ENCODE measurements around the gene C3orf38.
A peak's percentile ranks its signal among the peaks of the same experiment; 100 is the strongest.

The C3orf38 gene

GRCh38 chr3:88141458-88142083 lies 8.2 kb upstream of the C3orf38 start:
- H3K36me3 ChIP-seq (ENCODE audit: control insufficient read depth in 2 of 2, insufficient read depth in 1 of 2, low read length in 2 of 2), result peaks cover 9 to 38% of the 10 kb centered on the region in 2 experiments

GRCh38 chr3:88142094-88142624 lies 7.6 kb upstream of the C3orf38 start:
- H3K27ac ChIP-seq (ENCODE audit: extremely low read depth, low read depth, low read length), result no peak overlapping the region
- H3K4me1 ChIP-seq (ENCODE audit: control insufficient read depth, insufficient read depth, low read length), result no peaks in the 10 kb centered on the region; the same call in 1 of the 2 replicates
- CTCF ChIA-PET, result no interaction called here
- no peaks in the 10 kb centered on the region for H3K9me3 ChIP-seq (ENCODE audit: control insufficient read depth, insufficient read depth, low read depth, low read length)
- TF ChIP-seq KLF9 (tag by site-specific recombination; IDR thresholded peaks at IDR 0.05; ENCODE audit: low read depth), result no peak
- no peak overlapping the region for H3K4me3 ChIP-seq (ENCODE audit: low read depth, low read length)
- POLR2A ChIA-PET, result no interaction called here
- H3K36me3 ChIP-seq (ENCODE audit: control insufficient read depth in 2 of 2, insufficient read depth in 1 of 2, low read length in 2 of 2), result peaks cover 6 to 35% of the 10 kb centered on the region in 2 experiments; a peak in 2 of 3 replicates

More at GRCh38 chr3:88141458-88142083, 8.2 kb upstream of the C3orf38 start:
- Histone ChIP-seq H3K4me1 (ENCODE audit: control insufficient read depth, insufficient read depth, low read length) (no peaks in the 10 kb centered on the region; the same call in 1 of the 2 replicates), H3K9me3 (ENCODE audit: control insufficient read depth, insufficient read depth, low read depth, low read length) (no peaks in the 10 kb centered on the region), H3K4me3 (ENCODE audit: low read depth, low read length) (no peak overlapping the region), H3K27ac (ENCODE audit: extremely low read depth, low read depth, low read length) (no peak overlapping the region)
- peak; percentile 61 for TF ChIP-seq PRDM6 (tag by site-specific recombination; IDR thresholded peaks at IDR 0.05)
- no peak for TF ChIP-seq ZNF169 (tag by site-specific recombination; IDR thresholded peaks at IDR 0.05)
- CTCF ChIA-PET, result no interaction called here
- POLR2A ChIA-PET, result interaction anchor here (0.9 kb wide), 1 partner anchor 8 kb away, joined by 3 read pairs; the partner anchor contains the start of gene C3orf38

- no peak overlapping the region for H3K27ac ChIP-seq (ENCODE audit: extremely low read depth, low read depth, low read length)
- POLR2A ChIA-PET, result no interaction called here
Measured at GRCh38 chr3:88147261-88147660, 2.5 kb upstream of the C3orf38 start.

GRCh38 chr3:88148651-88149050 lies 1.1 kb upstream of the C3orf38 start:
- CTCF ChIA-PET, result no interaction called here
- Histone ChIP-seq H3K4me1 (ENCODE audit: control insufficient read depth, insufficient read depth, low read length) (no peaks in the 10 kb centered on the region), H3K36me3 (ENCODE audit: control insufficient read depth in 2 of 2, insufficient read depth in 1 of 2, low read length in 2 of 2) (peaks cover 7 to 8% of the 10 kb centered on the region in 2 experiments; a peak in 2 of 3 replicates), H3K9me3 (ENCODE audit: control insufficient read depth, insufficient read depth, low read depth, low read length) (no peaks in the 10 kb centered on the region), H3K27ac (ENCODE audit: extremely low read depth, low read depth, low read length) (peak overlapping the region; percentile 79; the same call in 1 of the 2 replicates), H3K4me3 (ENCODE audit: low read depth, low read length) (peak overlapping the region; percentile 90)
- TF ChIP-seq ZNF658 (tag by site-specific recombination; IDR thresholded peaks at IDR 0.05) (no peak), ZNF837 (tag by site-specific recombination; IDR thresholded peaks at IDR 0.05) (no peak)
- POLR2A ChIA-PET, result interaction anchor here (2.6 kb wide), 1 partner anchor 90 kb away, joined by 16 read pairs; the partner anchor contains the start of genes CGGBP1 and ZNF654

More at GRCh38 chr3:88147261-88147660, 2.5 kb upstream of the C3orf38 start:
- TF ChIP-seq ZFP37 (tag by site-specific recombination; IDR thresholded peaks at IDR 0.05) (no peak), ZNF133 (tag by site-specific recombination; IDR thresholded peaks at IDR 0.05) (no peak), ZNF530 (tag by site-specific recombination; IDR thresholded peaks at IDR 0.05; ENCODE audit: low read depth) (no peak), ZNF398 (tag by site-specific recombination; IDR thresholded peaks at IDR 0.05) (no peak), ZNF16 (tag by site-specific recombination; IDR thresholded peaks at IDR 0.05; ENCODE audit: low read depth) (no peak), ZNF600 (tag by site-specific recombination; IDR thresholded peaks at IDR 0.05) (no peak), ZNF580 (tag by site-specific recombination; IDR thresholded peaks at IDR 0.05) (no peak), ZNF366 (tag by site-specific recombination; conservative IDR thresholded peaks at IDR 0.05) (no peak), SP2 (tag by site-specific recombination; IDR thresholded peaks at IDR 0.05) (no peak), GFI1B (tag by site-specific recombination; IDR thresholded peaks at IDR 0.05) (no peak), HOXA7 (CRISPR knock-in tag; IDR thresholded peaks at IDR 0.05; ENCODE audit: borderline replicate concordance) (no peak), ZNF354C (tag by site-specific recombination; IDR thresholded peaks at IDR 0.05; ENCODE audit: borderline replicate concordance, low read depth) (no peak)
- Histone ChIP-seq H3K4me1 (ENCODE audit: control insufficient read depth, insufficient read depth, low read length) (no peaks in the 10 kb centered on the region), H3K9me3 (ENCODE audit: control insufficient read depth, insufficient read depth, low read depth, low read length) (no peaks in the 10 kb centered on the region), H3K4me3 (ENCODE audit: low read depth, low read length) (no peak overlapping the region), H3K36me3 (ENCODE audit: control insufficient read depth in 2 of 2, insufficient read depth in 1 of 2, low read length in 2 of 2) (no peaks in the 10 kb centered on the region)
- CTCF ChIA-PET, result interaction anchor here (1.1 kb wide), 1 partner anchor 34 kb away, joined by 5 read pairs; no protein-coding TSS in a partner anchor

All from HEK293 (cell line).